Endothelial cell of umbilical vein (primary cell): ENCODE data around the gene ARHGEF37. TPM values are rescaled to one million over a fixed set of nuclear protein-coding genes. Genes with fewer than 3 reads are reported as not detected.
A peak's percentile ranks its signal among the peaks of the same experiment; 100 is the strongest.

ENCODE experiments used
- BruUV-seq: library from RNA; stranded (reverse); fragments of 400-500 nt; replicated peaks from 2 replicates; lab custom pipeline; 2021; lab: Mats Ljungman, UMichigan
- CTCF ChIA-PET: fragments of 300-600, 350-600 bp; sonication (Branson Sonifier 250); formaldehyde crosslinking; loops from one replicate; lab custom pipeline; 2021; ENCODE audit warnings: antibody characterized with exemption, inconsistent platforms; lab: Charles Lee
- POLR2A ChIA-PET: fragments of 300-600, 350-600 bp; sonication (Branson Sonifier 250); formaldehyde crosslinking; loops from one replicate; lab custom pipeline; 2021; ENCODE audit warnings: antibody characterized with exemption, inconsistent platforms; lab: Charles Lee
- DNase-seq: peaks from one replicate; pipeline ENCODE4 v3.0.0-alpha.2; 2011; ENCODE audit warnings: low read depth, low spot score
- FAIRE-seq: peaks from 2 replicates; lab custom pipeline; 2011; peaks lifted over from hg19 to GRCh38; lab: Jason Lieb, UNC
- H2AFZ ChIP-seq: 2 replicates; pipeline ENCODE4 v1.6.0; 2012; ENCODE audit warnings: low read depth, low read length, control low read depth, inconsistent platforms
- H3K27ac ChIP-seq: 2 replicates; pipeline ENCODE4 v1.5.1; 2011; ENCODE audit warnings: low read depth, mild to moderate bottlenecking, control low read depth, low read length, moderate library complexity; ENCODE audit not compliant: insufficient read depth
- H3K27me3 ChIP-seq, 2 experiments: 2 replicates each; pipeline versions ENCODE4 v1.6.0 to v1.6.1; 2011; ENCODE audit warnings: low read length in 2 of 2, mixed read lengths in 1 of 2; ENCODE audit not compliant: control insufficient read depth in 2 of 2, insufficient read depth in 2 of 2
- H3K36me3 ChIP-seq, 2 experiments: 2 replicates in 1 of 2; 3 replicates in 1 of 2; pipeline ENCODE4 v1.5.1; 2011; ENCODE audit warnings: low read length in 2 of 2, mild to moderate bottlenecking in 1 of 2, moderate library complexity in 1 of 2; ENCODE audit not compliant: control insufficient read depth in 2 of 2, insufficient read depth in 2 of 2; ENCODE audit errors: extremely low read depth in 1 of 2
- H3K4me1 ChIP-seq: 3 replicates; pipeline ENCODE4 v1.5.1; 2011; ENCODE audit warnings: mild to moderate bottlenecking, low read length; ENCODE audit not compliant: control insufficient read depth, insufficient read depth; ENCODE audit errors: extremely low read depth
- H3K4me2 ChIP-seq: 2 replicates; pipeline ENCODE4 v1.6.1; 2011; ENCODE audit warnings: low read length, control low read depth, mixed read lengths; ENCODE audit not compliant: insufficient read depth
- H3K4me3 ChIP-seq, 3 experiments: fragments of 200-600 bp in 1 of 3; sonication (generic), shearing (Covaris generic) in 1 of 3; replicated peaks in 1 of 3; 2 replicates each; pipeline ENCODE4 v1.5.1; 2011 to 2016; ENCODE audit warnings: control low read depth in 3 of 3, low read length in 3 of 3, mild to moderate bottlenecking in 2 of 3, inconsistent platforms in 1 of 3, low read depth in 1 of 3, moderate library complexity in 1 of 3; ENCODE audit not compliant: insufficient read depth in 1 of 3
- H3K79me2 ChIP-seq: 2 replicates; pipeline ENCODE4 v1.6.0; 2012; ENCODE audit warnings: low read length, inconsistent platforms; ENCODE audit not compliant: control insufficient read depth, insufficient read depth
- H3K9ac ChIP-seq: replicated peaks from 2 replicates; pipeline ENCODE3; 2011; ENCODE audit warnings: low read length, control low read depth; ENCODE audit not compliant: insufficient read depth; ENCODE audit errors: extremely low read depth
- H3K9me1 ChIP-seq: replicated peaks from 3 replicates; pipeline ENCODE4 v1.6.0; 2011; ENCODE audit warnings: mild to moderate bottlenecking, low read length; ENCODE audit not compliant: control insufficient read depth, insufficient read depth; ENCODE audit errors: extremely low read depth
- H3K9me3 ChIP-seq: replicated peaks from 2 replicates; pipeline ENCODE4 v1.5.1; 2012; ENCODE audit warnings: low read length, inconsistent platforms; ENCODE audit not compliant: control insufficient read depth, insufficient read depth
- H4K20me1 ChIP-seq: replicated peaks from 2 replicates; pipeline ENCODE3; 2011; ENCODE audit warnings: mild to moderate bottlenecking, low read length; ENCODE audit not compliant: control insufficient read depth, insufficient read depth; ENCODE audit errors: extremely low read depth
- CTCF ChIP-seq, 2 donors: IDR thresholded peaks; 1 replicate in 1 of 2; 2 replicates in 1 of 2; pipeline ENCODE4 v1.5.1; 2011; ENCODE audit warnings: low read length in 2 of 2, mild to moderate bottlenecking in 2 of 2, moderate library complexity in 2 of 2, control low read depth in 1 of 2, inconsistent platforms in 1 of 2, low read depth in 1 of 2; ENCODE audit not compliant: insufficient read depth in 1 of 2; ENCODE audit errors: extremely low read depth in 1 of 2
- EZH2 ChIP-seq: IDR thresholded peaks from 2 replicates; pipeline ENCODE4 v1.6.1; 2012; ENCODE audit warnings: borderline replicate concordance, low read depth, mild to moderate bottlenecking, moderate library complexity, low read length, inconsistent platforms; ENCODE audit not compliant: severe bottlenecking
- FOS ChIP-seq: IDR thresholded peaks from 2 replicates; pipeline ENCODE4 v1.6.1; 2011; ENCODE audit warnings: mild to moderate bottlenecking, low read length, moderate library complexity, borderline replicate concordance; ENCODE audit not compliant: insufficient read depth
- GATA2 ChIP-seq: IDR thresholded peaks from 2 replicates; pipeline ENCODE4 v1.7.0; 2011; ENCODE audit warnings: low read depth, mild to moderate bottlenecking, moderate library complexity, mixed read lengths, low read length; ENCODE audit not compliant: insufficient read length, insufficient read depth
- JUN ChIP-seq: IDR thresholded peaks from 2 replicates; pipeline ENCODE4 v1.6.1; 2011; ENCODE audit warnings: borderline replicate concordance, low read depth; ENCODE audit not compliant: insufficient read length, insufficient read depth
- MAX ChIP-seq: IDR thresholded peaks from 2 replicates; pipeline ENCODE4 v1.6.1; 2011; ENCODE audit not compliant: insufficient read depth, insufficient read length
- MYC ChIP-seq: IDR thresholded peaks from one replicate; pipeline ENCODE4 v1.6.1; 2011; ENCODE audit warnings: mild to moderate bottlenecking, low read depth, low read length
- POLR2A ChIP-seq: IDR thresholded peaks from 2 replicates; pipeline ENCODE4 v1.6.1; 2012; ENCODE audit warnings: low read depth, mild to moderate bottlenecking, control low read depth, low read length
- POLR2AphosphoS5 ChIP-seq: IDR thresholded peaks from 2 replicates; pipeline ENCODE4 v1.6.1; 2012; ENCODE audit warnings: low read depth, mild to moderate bottlenecking, control low read depth, low read length, moderate library complexity; ENCODE audit not compliant: insufficient read depth
- dilution Hi-C: fragments of 300-500 bp; cut with MboI; formaldehyde crosslinking; loops from one replicate; pipeline ENCODE4 v1.15.0; 2019; ENCODE audit warnings: low sequenced_read_pairs; ENCODE audit not compliant: extremely low pct_ligation_motif_present
- intact Hi-C: fragments of 100-400 bp; cut with micrococcal nuclease; formaldehyde crosslinking; loops from one replicate; pipeline ENCODE4 v1.10.0; 2022
- polyA plus RNA-seq, 4 experiments: library from polyadenylated mRNA; depleted of rRNA in 3 of 4; stranded (reverse) in 3 of 4; unstranded in 1 of 4; fragments of >200 nt; gene quantifications; 2 replicates each; pipeline versions ENCODE4 v1.2.1 to v1.2.3, GENCODE V29; 2011 to 2012; ENCODE audit warnings: missing spikeins in 1 of 4
- total RNA-seq: library from RNA; stranded (reverse); gene quantifications from 2 replicates; pipeline ENCODE4 v1.2.3, GENCODE V29; 2021

Gene ARHGEF37
- total and polyA plus RNA-seq, 2 donors (not counting 3 experiments of a cell fraction or from before 2014, with no cell fraction given): 4.9 to 7.0 TPM

DNA sequence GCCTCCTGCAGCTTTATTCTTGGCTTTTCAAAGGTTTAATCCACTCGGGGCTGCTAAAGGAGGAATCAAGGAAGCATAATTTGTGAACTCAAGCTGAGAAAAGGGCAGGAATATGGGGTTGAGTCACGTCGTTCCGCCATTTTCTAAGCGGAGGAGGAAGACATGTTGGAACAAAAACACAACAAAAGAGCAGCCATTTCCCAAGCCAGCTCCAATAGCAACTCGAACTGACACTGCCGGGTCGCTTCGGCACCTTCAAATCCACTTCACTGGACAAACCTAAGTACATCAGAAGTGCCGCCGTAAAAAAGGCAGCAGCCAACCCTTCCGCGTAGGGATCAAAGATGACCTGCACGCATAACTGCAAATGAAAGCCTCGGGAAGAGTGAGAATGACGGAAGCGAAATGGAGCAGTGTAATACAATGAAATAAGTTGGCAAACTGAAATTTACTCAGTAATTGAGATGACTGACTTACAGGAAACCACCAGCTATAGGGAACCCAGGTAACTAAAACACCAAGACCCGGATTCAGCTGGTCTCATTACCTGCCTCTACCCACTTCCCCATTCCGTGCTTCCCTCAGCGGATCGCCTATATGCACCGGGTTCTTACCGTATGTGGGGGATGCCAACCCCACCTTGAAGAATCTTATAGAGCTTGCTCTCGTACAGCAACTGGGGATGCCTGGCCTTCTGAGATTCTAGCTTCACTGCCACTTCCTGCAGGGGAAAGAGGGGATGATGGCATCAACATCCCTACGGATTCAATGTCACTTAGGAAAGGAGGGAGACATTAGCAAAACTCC, 31.6 kb upstream of the ARHGEF37 start:
- Histone ChIP-seq H3K4me2 (peak overlapping the region; percentile 100), H2AFZ (no peak overlapping the region), H3K79me2 (peaks cover 65% of the 10 kb centered on the region), H3K9me1 (no peaks in the 10 kb centered on the region), H3K4me1 (peaks cover 45% of the 10 kb centered on the region), H4K20me1 (peaks cover 3% of the 10 kb centered on the region), H3K36me3 (peaks cover 6 to 17% of the 10 kb centered on the region in 2 experiments), H3K27ac (peak overlapping the region; percentile 91), H3K4me3 (peak overlapping the region; percentile 81 to 97 (median 85)), H3K9ac (peak overlapping the region; percentile 98), H3K27me3 (no peaks in the 10 kb centered on the region), H3K9me3 (no peaks in the 10 kb centered on the region)
- TF ChIP-seq GATA2 (no peak), FOS (peak; percentile 34)
- intact Hi-C loops: loop anchor here (2.0 kb wide), 1 partner anchor 63 kb away; no protein-coding TSS in a partner anchor
- FAIRE-seq: no peak
- dilution Hi-C loops: no loop called here
- peak; percentile 68 for DNase-seq
- ChIA-PET POLR2A (interaction anchor here (1.6 to 3.4 kb wide), 2 partner anchors 12 to 98 kb away, joined by 4 to 34 read pairs; no protein-coding TSS in a partner anchor), CTCF (interaction anchor here (0.6 to 3.4 kb wide), 13 partner anchors 13 to 167 kb away, joined by 3 to 27 read pairs (median 4); no protein-coding TSS in a partner anchor)
- BruUV-seq: no TSS peak

DNA sequence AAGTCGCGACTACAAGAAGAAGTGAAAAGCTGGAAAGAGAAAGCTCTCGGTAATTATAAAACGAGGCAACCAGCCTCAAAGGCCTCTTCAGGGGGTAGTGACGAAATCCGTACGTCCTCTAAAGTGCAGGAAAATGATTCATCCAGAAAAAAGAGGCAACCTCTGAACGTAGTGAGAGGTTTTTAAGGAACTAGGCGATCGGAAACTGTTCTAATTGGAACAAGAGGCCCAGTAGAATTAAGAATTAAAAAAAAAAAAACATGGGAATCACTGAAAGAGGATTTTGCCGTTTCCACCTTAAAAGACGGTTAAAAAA, 31.1 kb upstream of the ARHGEF37 start:
- FAIRE-seq: no peak
- no peaks in the 10 kb centered on the region for H3K9me1 ChIP-seq
- BruUV-seq: no TSS peak
- peak overlapping the region; percentile 98 for H3K9ac ChIP-seq
- peak overlapping the region; percentile 100 for H3K4me2 ChIP-seq
- CTCF ChIA-PET: interaction anchor here (0.9 to 3.4 kb wide), 11 partner anchors 12 to 115 kb away, joined by 3 to 27 read pairs (median 6); no protein-coding TSS in a partner anchor
- TF ChIP-seq POLR2AphosphoS5: no peak
- peak; percentile 68 for TF ChIP-seq FOS
- TF ChIP-seq MYC: no peak
- TF ChIP-seq POLR2A: peak; percentile 43
- no peak for TF ChIP-seq GATA2
- no peak for TF ChIP-seq JUN
- TF ChIP-seq CTCF (IDR thresholded peaks at IDR 0.05; ENCODE audit: extremely low read depth in 1 of 2, insufficient read depth in 1 of 2, low read depth in 1 of 2, low read length in 2 of 2): no peak
- TF ChIP-seq EZH2: no peak
- no peak for TF ChIP-seq MAX
- DNase-seq: peak; percentile 69
- peaks cover 4 to 13% of the 10 kb centered on the region in 2 experiments for H3K36me3 ChIP-seq
- no peak overlapping the region for H2AFZ ChIP-seq
- dilution Hi-C loops (no loop called here), intact Hi-C loops (loop anchor here (2.0 kb wide), 1 partner anchor 63 kb away; no protein-coding TSS in a partner anchor)
- peak overlapping the region; percentile 91 for H3K27ac ChIP-seq
- peaks cover 39% of the 10 kb centered on the region for H3K4me1 ChIP-seq
- POLR2A ChIA-PET: interaction anchor here (1.6 to 3.4 kb wide), 3 partner anchors 12 to 99 kb away, joined by 4 to 34 read pairs (median 13); no protein-coding TSS in a partner anchor
- H3K9me3 ChIP-seq: no peaks in the 10 kb centered on the region
- peaks cover 60% of the 10 kb centered on the region for H3K79me2 ChIP-seq
- peak overlapping the region; percentile 81 to 97 (median 85) for H3K4me3 ChIP-seq
- no peaks in the 10 kb centered on the region for H3K27me3 ChIP-seq
- peaks cover 3% of the 10 kb centered on the region for H4K20me1 ChIP-seq
